A549 (cell line): ENCODE results near the gene TRIM56.

ENCODE experiments used
- CHD2 ChIP-seq: fragments of 150-350 bp; IDR thresholded peaks from 2 replicates; pipeline ENCODE4 v1.6.1; 2014; ENCODE audit warnings: low read length; ENCODE audit not compliant: partially characterized antibody
- CTCF ChIP-seq: fragments of >200 bp; sonication (Bioruptor Twin); formaldehyde crosslinking; IDR thresholded peaks from 3 replicates; pipeline ENCODE4 v1.5.1; 2016
- NFE2L2 ChIP-seq: fragments of 150-350 bp; conservative IDR thresholded peaks from 2 replicates; pipeline ENCODE4 v1.6.1; 2014; ENCODE audit warnings: low read length
- PBX3 ChIP-seq: IDR thresholded peaks from 2 replicates; pipeline ENCODE4 v1.6.1; 2012
- PHF8 ChIP-seq: fragments of 200-600 bp; sonication (generic); IDR thresholded peaks from 2 replicates; pipeline ENCODE4 v1.6.1; 2016; ENCODE audit warnings: low read depth, mild to moderate bottlenecking, antibody characterized with exemption, moderate library complexity, borderline replicate concordance
- RAD21 ChIP-seq, 2 experiments: fragments of >200 bp in 1 of 2; sonication (Bioruptor Twin) in 1 of 2; formaldehyde crosslinking in 1 of 2; IDR thresholded peaks in 1 of 2; conservative IDR thresholded peaks in 1 of 2; 2 replicates in 1 of 2; 3 replicates in 1 of 2; pipeline ENCODE4 v1.6.1; 2012 to 2018; ENCODE audit warnings: inconsistent platforms in 1 of 2
- REST ChIP-seq: fragments of 200-600 bp; sonication (generic); IDR thresholded peaks from 2 replicates; pipeline ENCODE4 v1.6.1; 2016; ENCODE audit warnings: antibody characterized with exemption, mild to moderate bottlenecking, moderate library complexity
- SMC3 ChIP-seq: fragments of >200 bp; sonication (Bioruptor Twin); formaldehyde crosslinking; IDR thresholded peaks from 3 replicates; pipeline ENCODE4 v1.6.1; 2018; ENCODE audit warnings: inconsistent platforms
- TF ChIP-seq, protein P1 (sequence below): IDR thresholded peaks from 2 replicates; pipeline ENCODE4 v1.6.1; 2012

DNA sequence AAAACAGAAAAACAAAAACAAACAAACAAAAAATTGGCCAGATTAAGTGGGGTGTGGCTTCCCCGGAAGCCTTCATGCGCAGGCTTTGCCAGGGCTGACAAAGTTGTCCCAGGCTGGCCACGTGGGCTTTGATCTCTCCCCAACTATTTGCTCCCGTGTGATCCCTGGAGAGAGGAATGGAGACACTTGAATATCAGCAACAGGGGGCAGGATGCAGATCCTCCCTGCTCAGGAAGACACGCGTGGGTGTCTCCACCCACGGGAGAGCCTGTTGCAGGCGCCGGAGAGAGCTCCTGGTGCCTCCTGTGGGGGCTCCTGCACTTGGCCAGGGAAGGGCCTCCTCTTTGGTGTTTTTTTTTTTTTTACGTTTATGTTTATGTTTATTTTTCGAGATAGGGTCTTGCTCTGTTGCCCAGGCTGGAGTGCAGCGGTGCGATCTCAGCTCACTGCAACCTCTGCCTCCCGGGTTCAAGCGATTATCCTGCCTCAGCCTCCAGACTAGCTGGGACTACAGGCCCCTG is 19.0 kb downstream of the TRIM56 start:
- TF ChIP-seq CTCF (no peak), RAD21 (conservative IDR thresholded peaks at IDR 0.05 in 1 of 2, IDR thresholded peaks at IDR 0.05 in 1 of 2) (no peak), SMC3 (no peak), CHD2 (no peak), NFE2L2 (no peak), PHF8 (no peak), REST (no peak), PBX3 (no peak)
- TF ChIP-seq, protein P1, sequence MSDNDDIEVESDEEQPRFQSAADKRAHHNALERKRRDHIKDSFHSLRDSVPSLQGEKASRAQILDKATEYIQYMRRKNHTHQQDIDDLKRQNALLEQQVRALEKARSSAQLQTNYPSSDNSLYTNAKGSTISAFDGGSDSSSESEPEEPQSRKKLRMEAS: no peak
